KOPT-K1 (cell line): ENCODE measurements around the gene ZNHIT2.

ENCODE experiments used
- H3K27ac ChIP-seq: fragments of 200-600 bp; sonication (generic); 2 replicates; pipeline ENCODE4 v1.5.1; 2016; ENCODE audit warnings: antibody characterized with exemption, mild to moderate bottlenecking, low read depth, low read length; ENCODE audit not compliant: poor library complexity, severe bottlenecking
- H3K36me3 ChIP-seq: fragments of 200-600 bp; sonication (generic); 2 replicates; pipeline ENCODE4 v1.5.1; 2017; ENCODE audit warnings: antibody characterized with exemption, mild to moderate bottlenecking, low read length, moderate library complexity; ENCODE audit not compliant: insufficient read depth
- H3K9me3 ChIP-seq: fragments of 200-600 bp; sonication (generic); 2 replicates; pipeline ENCODE4 v1.5.1; 2017; ENCODE audit warnings: antibody characterized with exemption, low read length, mild to moderate bottlenecking; ENCODE audit not compliant: insufficient read depth, poor library complexity, severe bottlenecking

ZNHIT2 gene

GRCh38 chr11:65107751-65108468 is 9.6 kb downstream of the ZNHIT2 start:
- no peaks in the 10 kb centered on the region for H3K9me3 ChIP-seq
- no peak overlapping the region for H3K27ac ChIP-seq
- peaks cover 53% of the 10 kb centered on the region for H3K36me3 ChIP-seq

GRCh38 chr11:65107078-65107477 is 10.4 kb downstream of the ZNHIT2 start:
- Histone ChIP-seq H3K9me3 (no peaks in the 10 kb centered on the region), H3K36me3 (peaks cover 61% of the 10 kb centered on the region), H3K27ac (no peak overlapping the region)

GRCh38 chr11:65104628-65105027 is 12.9 kb downstream of the ZNHIT2 start:
- Histone ChIP-seq H3K36me3 (peaks cover 63% of the 10 kb centered on the region), H3K9me3 (no peaks in the 10 kb centered on the region), H3K27ac (no peak overlapping the region)

DNA sequence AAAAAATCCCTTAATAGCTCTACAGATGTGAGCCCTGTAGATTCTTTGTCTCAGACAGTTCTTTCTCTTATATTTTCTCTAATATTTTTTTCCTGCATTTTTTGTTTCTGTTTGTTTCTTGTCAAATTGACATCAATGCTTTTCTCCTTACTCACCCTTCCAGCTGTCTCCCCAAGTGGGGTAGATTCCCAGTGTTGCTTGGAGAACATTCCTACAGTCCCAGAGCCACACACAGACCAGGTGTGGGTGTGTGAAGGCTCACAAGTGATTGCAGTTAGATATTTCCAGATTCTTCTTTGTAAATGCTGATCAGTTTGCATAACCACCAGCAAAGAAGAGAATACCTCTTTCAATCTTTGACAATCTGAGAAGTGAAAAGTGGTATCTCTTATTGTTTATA is 14.0 kb downstream of the ZNHIT2 start:
- H3K27ac ChIP-seq: no peak overlapping the region
- H3K9me3 ChIP-seq: no peaks in the 10 kb centered on the region
- peaks cover 62% of the 10 kb centered on the region for H3K36me3 ChIP-seq

- no peak overlapping the region for H3K27ac ChIP-seq
- H3K36me3 ChIP-seq: peaks cover 60% of the 10 kb centered on the region
- H3K9me3 ChIP-seq: no peaks in the 10 kb centered on the region
Observed at GRCh38 chr11:65102142-65103095, 15.1 kb downstream of the ZNHIT2 start.

GRCh38 chr11:65100674-65101350 is 16.7 kb downstream of the ZNHIT2 start:
- H3K36me3 ChIP-seq: peaks cover 55% of the 10 kb centered on the region
- H3K27ac ChIP-seq: no peak overlapping the region
- H3K9me3 ChIP-seq: no peaks in the 10 kb centered on the region

GRCh38 chr11:65096926-65097325 is 20.6 kb downstream of the ZNHIT2 start:
- Histone ChIP-seq H3K36me3 (peaks cover 30% of the 10 kb centered on the region), H3K9me3 (no peaks in the 10 kb centered on the region), H3K27ac (peak overlapping the region; percentile 82)

DNA sequence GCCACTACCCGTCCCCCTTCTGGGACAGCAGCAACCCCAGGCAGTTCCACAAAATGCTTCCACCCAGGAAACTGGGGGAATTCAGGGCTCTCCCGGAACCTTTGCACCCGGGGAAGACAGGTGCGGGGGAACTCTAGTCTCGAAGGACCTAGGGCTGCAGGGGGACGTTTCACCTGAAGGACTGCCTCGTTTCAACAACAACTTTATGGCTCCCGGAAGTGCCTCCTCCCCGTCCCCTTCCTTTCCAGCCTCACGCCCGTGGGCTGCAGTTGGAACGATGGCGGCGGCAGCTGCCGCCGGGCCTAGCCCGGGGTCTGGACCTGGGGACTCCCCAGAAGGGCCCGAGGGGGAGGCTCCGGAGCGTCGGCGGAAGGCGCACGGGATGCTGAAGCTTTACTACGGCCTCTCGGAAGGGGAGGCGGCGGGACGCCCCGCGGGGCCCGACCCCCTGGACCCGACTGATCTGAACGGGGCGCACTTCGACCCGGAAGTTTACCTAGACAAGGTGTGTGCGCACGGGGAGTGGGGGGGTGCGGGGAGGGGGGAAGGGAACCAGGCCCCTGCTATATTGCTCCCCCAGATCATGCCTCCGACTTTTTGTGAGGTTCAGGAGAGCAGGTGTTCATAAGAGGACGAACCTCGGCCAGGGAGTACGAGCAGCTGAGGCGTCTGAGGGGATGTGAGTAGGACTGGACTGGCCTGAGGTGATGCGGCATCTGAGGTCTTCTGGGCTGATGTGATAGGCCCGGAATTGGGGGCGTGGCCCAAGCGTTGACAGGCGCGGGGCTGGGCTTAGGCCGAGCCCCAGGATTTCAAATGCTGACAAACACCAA is 21.3 kb downstream of the ZNHIT2 start, which contains the start of gene VPS51:
VPS51 (plus strand) TSS at position 241 of the 833 bp plus-strand sequence; CDS start at position 278, 37 bp downstream.
- peaks cover 25% of the 10 kb centered on the region for H3K36me3 ChIP-seq
- H3K27ac ChIP-seq: peak within 1 kb of the TSS; percentile 82
- H3K9me3 ChIP-seq: no peaks in the 10 kb centered on the region

GRCh38 chr11:65095427-65095826 is 22.1 kb downstream of the ZNHIT2 start:
- H3K9me3 ChIP-seq: no peaks in the 10 kb centered on the region
- H3K36me3 ChIP-seq: peaks cover 18% of the 10 kb centered on the region
- peak overlapping the region; percentile 82 for H3K27ac ChIP-seq

GRCh38 chr11:65090628-65091027 is 26.9 kb downstream of the ZNHIT2 start:
- H3K27ac ChIP-seq: no peak overlapping the region
- H3K36me3 ChIP-seq: peaks cover 43% of the 10 kb centered on the region
- H3K9me3 ChIP-seq: no peaks in the 10 kb centered on the region

DNA sequence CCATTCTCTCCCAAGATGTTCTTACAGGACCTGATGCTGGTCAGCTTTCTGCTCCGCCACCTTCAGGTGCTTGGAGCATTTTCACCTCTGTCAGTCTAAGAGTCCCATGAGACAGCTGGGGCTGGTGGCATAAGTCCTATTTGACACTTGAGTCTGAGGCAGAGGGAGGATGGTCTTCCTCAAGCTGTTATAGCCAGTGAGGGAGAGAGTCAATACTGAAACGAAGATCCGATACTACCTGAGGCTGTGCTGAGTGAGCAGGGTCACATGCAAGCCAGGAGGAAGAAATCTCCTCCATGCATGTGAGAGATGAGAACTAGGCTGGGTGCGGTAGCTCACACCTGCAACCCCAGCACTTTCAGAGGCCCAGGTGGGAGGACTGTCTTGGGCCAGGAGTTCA is 27.9 kb downstream of the ZNHIT2 start:
- H3K9me3 ChIP-seq: no peaks in the 10 kb centered on the region
- H3K36me3 ChIP-seq: peaks cover 49% of the 10 kb centered on the region
- H3K27ac ChIP-seq: no peak overlapping the region

GRCh38 chr11:65087827-65088226 is 29.7 kb downstream of the ZNHIT2 start:
- peaks cover 51% of the 10 kb centered on the region for H3K36me3 ChIP-seq
- no peak overlapping the region for H3K27ac ChIP-seq
- no peaks in the 10 kb centered on the region for H3K9me3 ChIP-seq

DNA sequence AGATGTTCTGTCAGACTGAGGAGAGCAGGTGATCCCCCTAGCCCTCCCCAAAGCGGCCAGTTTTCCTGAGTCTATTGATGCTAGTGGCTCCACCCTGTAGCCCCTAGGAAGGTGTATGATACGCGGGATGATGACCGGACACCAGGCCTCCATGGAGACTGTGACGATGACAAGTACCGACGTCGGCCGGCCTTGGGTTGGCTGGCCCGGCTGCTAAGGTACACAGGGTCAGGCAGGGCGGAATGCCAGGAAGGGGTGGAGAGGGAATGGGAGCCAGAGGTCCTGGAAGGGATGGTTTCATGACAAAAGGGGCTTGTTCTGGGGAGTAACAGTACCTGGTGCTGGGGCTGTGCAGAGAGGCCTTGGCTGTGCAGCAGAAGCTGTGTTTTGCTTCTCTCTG is 30.3 kb downstream of the ZNHIT2 start:
- Histone ChIP-seq H3K9me3 (no peaks in the 10 kb centered on the region), H3K36me3 (peaks cover 57% of the 10 kb centered on the region), H3K27ac (no peak overlapping the region)

- peaks cover 61% of the 10 kb centered on the region for H3K36me3 ChIP-seq
- no peaks in the 10 kb centered on the region for H3K9me3 ChIP-seq
- H3K27ac ChIP-seq: no peak overlapping the region
Observed at GRCh38 chr11:65086809-65087208, 30.7 kb downstream of the ZNHIT2 start.
